ENCODE results near the gene NQO2. TPM values are rescaled to one million over a fixed set of nuclear protein-coding genes. Genes with fewer than 3 reads are reported as not detected.

Gene NQO2
- polyA plus RNA-seq, 1 of the 3 experiments (the other 2 are of a cell fraction), result 19.2 TPM

- no peaks in the 10 kb centered on the region for H3K9me2 ChIP-seq
- H3K27me3 ChIP-seq (ENCODE audit: insufficient read depth), result no peaks in the 10 kb centered on the region
- no peak for TF ChIP-seq SIN3A (IDR thresholded peaks at IDR 0.05; ENCODE audit: borderline replicate concordance, low read depth, low read length)
- no peak for TF ChIP-seq MXI1 (IDR thresholded peaks at IDR 0.05; ENCODE audit: low read depth, low read length)
- TF ChIP-seq TEAD4 (IDR thresholded peaks at IDR 0.05; ENCODE audit: borderline replicate concordance, insufficient read depth), result no peak
- no peak for TF ChIP-seq JUND (IDR thresholded peaks at IDR 0.05)
- no peak for TF ChIP-seq USF1 (IDR thresholded peaks at IDR 0.05; ENCODE audit: borderline replicate concordance, low read depth)
- no peak for TF ChIP-seq RXRA (IDR thresholded peaks at IDR 0.05; ENCODE audit: borderline replicate concordance, low read depth)
- no peak for TF ChIP-seq EZH2phosphoT487 (IDR thresholded peaks at IDR 0.05; ENCODE audit: borderline replicate concordance, low read depth)
- TF ChIP-seq CHD2 (IDR thresholded peaks at IDR 0.05; ENCODE audit: low read length, partially characterized antibody), result no peak
- TF ChIP-seq CTCF (IDR thresholded peaks at IDR 0.05), result no peak
- no peak for TF ChIP-seq GATA2 (CRISPR knock-in tag; IDR thresholded peaks at IDR 0.05)
- TF ChIP-seq RAD21 (IDR thresholded peaks at IDR 0.05; ENCODE audit: low read length), result no peak
- no peak for TF ChIP-seq EP300 (IDR thresholded peaks at IDR 0.05; ENCODE audit: borderline replicate concordance in 1 of 2, low read depth in 1 of 2, low read length in 1 of 2)
- H3K27ac ChIP-seq (ENCODE audit: low read depth in 2 of 2, low read length in 1 of 2), result no peak overlapping the region
- H3F3A ChIP-seq (replicated peaks; ENCODE audit: insufficient read depth), result no peaks in the 10 kb centered on the region
- POLR2A ChIA-PET, result no interaction called here
- H3K4me3 ChIP-seq (ENCODE audit: low read depth in 2 of 2, low read length in 1 of 2), result no peak overlapping the region
- H3K79me2 ChIP-seq (ENCODE audit: insufficient read depth), result no peaks in the 10 kb centered on the region
- H3K4me1 ChIP-seq (ENCODE audit: control insufficient read depth in 1 of 2, insufficient read depth in 2 of 2, low read depth in 1 of 2, low read length in 1 of 2), result no peaks in the 10 kb centered on the region; a peak in 1 of 4 replicates
- H3K36me3 ChIP-seq (replicated peaks in 1 of 2; ENCODE audit: control insufficient read depth in 1 of 2, insufficient read depth in 2 of 2, low read length in 1 of 2), result peaks cover 0 to 18% of the 10 kb centered on the region in 2 experiments
- no peak overlapping the region for H3K4me2 ChIP-seq
- H2AFZ ChIP-seq (ENCODE audit: low read depth), result no peak overlapping the region
- CTCF ChIA-PET, result interaction anchor here (1.7 kb wide), 1 partner anchor 30 kb away, joined by 3 read pairs; no protein-coding TSS in a partner anchor
- no peak overlapping the region for H3K9ac ChIP-seq
- no peak for DNase-seq
- no peaks in the 10 kb centered on the region for H4K20me1 ChIP-seq (ENCODE audit: insufficient read depth)
- peaks cover 2% of the 10 kb centered on the region; the same call in 1 of the 2 replicates for H3K9me3 ChIP-seq
- WGBS (ENCODE audit: low lambda C conversion rate), result 97% methylated on average over 17 of the region's 17 CpGs
These were observed 17.0 kb downstream of the NQO2 start for GRCh38 chr6:3016473-3017280.

- H3F3A ChIP-seq (replicated peaks; ENCODE audit: insufficient read depth), result no peaks in the 10 kb centered on the region
- H3K9ac ChIP-seq, result no peak overlapping the region
- no peaks in the 10 kb centered on the region for H3K79me2 ChIP-seq (ENCODE audit: insufficient read depth)
- H3K4me2 ChIP-seq, result no peak overlapping the region
- DNase-seq, result no peak
- no peak overlapping the region for H3K4me3 ChIP-seq (ENCODE audit: low read depth in 2 of 2, low read length in 1 of 2)
- no peaks in the 10 kb centered on the region; a peak in 1 of 4 replicates for H3K4me1 ChIP-seq (ENCODE audit: control insufficient read depth in 1 of 2, insufficient read depth in 2 of 2, low read depth in 1 of 2, low read length in 1 of 2)
- H3K36me3 ChIP-seq (replicated peaks in 1 of 2; ENCODE audit: control insufficient read depth in 1 of 2, insufficient read depth in 2 of 2, low read length in 1 of 2), result peaks cover 0 to 12% of the 10 kb centered on the region in 2 experiments
- WGBS (ENCODE audit: low lambda C conversion rate), result 90% methylated on average over 7 of the region's 9 CpGs
- H3K27me3 ChIP-seq (ENCODE audit: insufficient read depth), result no peaks in the 10 kb centered on the region
- no peaks in the 10 kb centered on the region for H4K20me1 ChIP-seq (ENCODE audit: insufficient read depth)
- no peak for TF ChIP-seq JUND (IDR thresholded peaks at IDR 0.05)
- POLR2A ChIA-PET, result no interaction called here
- H3K27ac ChIP-seq (ENCODE audit: low read depth in 2 of 2, low read length in 1 of 2), result no peak overlapping the region
- H3K9me2 ChIP-seq, result no peaks in the 10 kb centered on the region
- CTCF ChIA-PET, result interaction anchor here (1.7 kb wide), 1 partner anchor 29 kb away, joined by 3 read pairs; no protein-coding TSS in a partner anchor
- no peak overlapping the region for H2AFZ ChIP-seq (ENCODE audit: low read depth)
- H3K9me3 ChIP-seq, result no peaks in the 10 kb centered on the region
These were observed 17.6 kb downstream of the NQO2 start for GRCh38 chr6:3017304-3017703.
